CD4-positive, alpha-beta T cell treated with Interleukin-4 for 1 hour (primary cell): ENCODE results near the gene ACVR1.

Experiments used
- DNase-seq, 2 donors: peaks; one replicate each; pipeline ENCODE4 v3.0.0-alpha.2; 2020 to 2022

Gene ACVR1

GRCh38 chr2:157825885-157826284 lies 50.2 kb downstream of the ACVR1 start:
- no peak for DNase-seq

- no peak for DNase-seq
Measured at GRCh38 chr2:157822993-157823392, 53.1 kb downstream of the ACVR1 start.

GRCh38 chr2:157822533-157822932 lies 53.6 kb downstream of the ACVR1 start:
- DNase-seq = no peak

- no peak for DNase-seq
Measured at GRCh38 chr2:157821519-157822131, 54.5 kb downstream of the ACVR1 start.

GRCh38 chr2:157820193-157820592 lies 55.9 kb downstream of the ACVR1 start:
- DNase-seq = no peak

GRCh38 chr2:157819761-157820160 lies 56.4 kb downstream of the ACVR1 start:
- no peak for DNase-seq

GRCh38 chr2:157818227-157818626 lies 57.9 kb downstream of the ACVR1 start:
- no peak for DNase-seq

- DNase-seq = no peak
Measured at GRCh38 chr2:157815421-157815820, 60.7 kb downstream of the ACVR1 start.

- no peak for DNase-seq
Measured at GRCh38 chr2:157813467-157813866, 62.7 kb downstream of the ACVR1 start.

- no peak for DNase-seq
Measured at GRCh38 chr2:157810037-157810436, 66.1 kb downstream of the ACVR1 start.

- no peak for DNase-seq
Measured at GRCh38 chr2:157809212-157809611, 66.9 kb downstream of the ACVR1 start.

- no peak for DNase-seq
Measured at GRCh38 chr2:157808421-157808820, 67.7 kb downstream of the ACVR1 start.

GRCh38 chr2:157806426-157807077 lies 69.6 kb downstream of the ACVR1 start:
- no peak for DNase-seq

- no peak for DNase-seq
Measured at GRCh38 chr2:157805519-157805918, 70.6 kb downstream of the ACVR1 start.

GRCh38 chr2:157804355-157804754 lies 71.8 kb downstream of the ACVR1 start:
- no peak for DNase-seq

- no peak for DNase-seq
Measured at GRCh38 chr2:157803952-157804351, 72.2 kb downstream of the ACVR1 start.

GRCh38 chr2:157803476-157803875 lies 72.7 kb downstream of the ACVR1 start:
- no peak for DNase-seq

- DNase-seq = no peak
Measured at GRCh38 chr2:157800838-157801495, 75.2 kb downstream of the ACVR1 start.

- no peak for DNase-seq
Measured at GRCh38 chr2:157793053-157793612, 83.0 kb downstream of the ACVR1 start.

GRCh38 chr2:157792335-157793052 lies 83.6 kb downstream of the ACVR1 start:
- DNase-seq = no peak

GRCh38 chr2:157790780-157791179 lies 85.3 kb downstream of the ACVR1 start:
- no peak for DNase-seq

- no peak for DNase-seq
Measured at GRCh38 chr2:157789933-157790511, 86.1 kb downstream of the ACVR1 start.

GRCh38 chr2:157789256-157789655 lies 86.9 kb downstream of the ACVR1 start:
- DNase-seq = no peak
